GM12865 (cell line): ENCODE measurements around the gene CHCHD6.

Source experiments
- DNase-seq: peaks from one replicate; pipeline ENCODE4 v3.0.0; 2010; ENCODE audit warnings: low read depth
- H3K4me3 ChIP-seq: 2 replicates; pipeline ENCODE4 v1.5.1; 2011; ENCODE audit warnings: mild to moderate bottlenecking, low read depth, low read length, control low read depth
- CTCF ChIP-seq: IDR thresholded peaks from 2 replicates; pipeline ENCODE4 v1.5.1; 2011; ENCODE audit warnings: low read length, control low read depth, low read depth, inconsistent platforms; ENCODE audit not compliant: insufficient read depth; ENCODE audit errors: missing control alignments

The CHCHD6 gene

GRCh38 chr3:126672741-126673140 is 31.3 kb upstream of the CHCHD6 start:
- TF ChIP-seq CTCF = no peak
- H3K4me3 ChIP-seq = no peak overlapping the region
- DNase-seq = no peak

GRCh38 chr3:126676919-126677705 is 26.9 kb upstream of the CHCHD6 start:
- H3K4me3 ChIP-seq = no peak overlapping the region
- TF ChIP-seq CTCF = no peak
- DNase-seq = no peak

GRCh38 chr3:126677862-126678503 is 26.1 kb upstream of the CHCHD6 start:
- no peak for DNase-seq
- no peak for TF ChIP-seq CTCF
- H3K4me3 ChIP-seq = no peak overlapping the region

GRCh38 chr3:126678693-126679317 is 25.2 kb upstream of the CHCHD6 start:
- no peak overlapping the region for H3K4me3 ChIP-seq
- TF ChIP-seq CTCF = no peak
- DNase-seq = no peak

DNA sequence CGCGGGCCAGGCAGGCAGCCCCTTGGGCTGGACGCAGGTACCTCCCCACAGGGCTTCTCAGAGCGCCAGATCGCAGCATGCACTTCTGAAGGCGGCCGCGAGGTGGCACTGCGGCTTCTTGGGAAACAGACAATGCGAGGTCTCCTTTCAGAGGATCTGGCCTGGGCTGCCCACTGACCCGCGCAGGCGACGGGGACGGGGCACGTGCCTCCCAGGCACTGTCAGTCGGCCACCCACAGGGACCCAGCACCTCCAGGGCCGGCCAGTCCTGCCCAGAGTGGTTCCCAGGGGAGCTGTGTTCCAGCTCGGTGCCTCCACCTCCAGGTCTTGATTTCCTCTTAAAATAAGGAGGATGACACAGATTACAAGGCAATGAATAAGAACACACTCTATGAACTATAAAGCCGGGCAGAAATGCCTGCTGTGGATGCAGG is 24.7 kb upstream of the CHCHD6 start:
- TF ChIP-seq CTCF = peak; percentile 94
- H3K4me3 ChIP-seq = no peak overlapping the region
- peak; percentile 75 for DNase-seq

DNA sequence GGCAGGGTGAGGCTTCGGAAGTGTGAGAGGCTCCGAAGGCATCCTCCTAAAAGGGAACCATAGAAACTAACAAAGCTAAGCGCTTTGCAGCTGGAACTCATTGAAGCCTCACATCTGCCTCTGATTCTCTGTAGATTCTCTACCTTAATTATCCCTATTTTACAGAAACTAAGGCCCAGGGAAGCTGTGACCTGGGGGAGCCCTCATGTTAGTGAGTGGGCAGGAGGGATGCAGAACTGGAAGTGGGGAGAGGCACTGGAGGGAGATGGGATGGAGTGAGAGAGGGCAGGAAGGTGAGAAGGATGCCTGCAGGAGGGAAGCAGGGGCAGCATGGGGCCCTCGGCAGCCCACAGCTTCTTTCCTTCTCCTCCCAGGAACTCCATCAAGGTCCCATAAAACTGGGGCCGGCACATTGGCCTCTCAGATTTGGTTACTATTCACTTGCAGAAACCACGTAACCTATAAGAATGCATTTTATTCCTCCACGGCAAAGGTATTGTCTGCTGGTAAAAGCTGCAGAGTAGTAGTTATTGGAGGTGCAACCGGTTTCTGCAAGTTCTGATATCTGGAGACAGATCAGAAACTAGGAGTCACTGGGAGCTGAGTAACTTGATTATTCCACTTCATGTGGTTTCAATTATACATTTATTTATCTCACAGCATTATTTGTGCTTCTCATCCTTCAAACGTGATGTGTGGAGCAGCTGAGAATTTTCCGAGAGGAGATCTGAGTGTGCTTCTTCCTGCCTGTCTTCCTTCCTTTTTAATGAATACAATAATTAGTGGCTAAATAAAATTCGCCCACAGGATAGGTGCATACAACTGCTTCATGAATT is 24.0 kb upstream of the CHCHD6 start:
- H3K4me3 ChIP-seq = no peak overlapping the region
- DNase-seq = no peak
- no peak for TF ChIP-seq CTCF
